NCI-H510A treated with DMSO at 0.1 percent for 48 hours (cell line): Measurements from ENCODE around the gene SELENOO.

Source experiments
- DNase-seq: peaks from one replicate; lab custom pipeline; 2025; lab: John Stamatoyannopoulos, UW

SELENOO gene

GRCh38 chr22:50171965-50172421 is 28.8 kb upstream of the SELENOO start:
- no peak for DNase-seq

GRCh38 chr22:50173311-50173982 is 27.4 kb upstream of the SELENOO start:
- no peak for DNase-seq

GRCh38 chr22:50173983-50174355 is 26.8 kb upstream of the SELENOO start:
- DNase-seq = no peak

GRCh38 chr22:50174382-50175190 is 26.2 kb upstream of the SELENOO start:
- DNase-seq = no peak

- DNase-seq = no peak
These were observed 25.7 kb upstream of the SELENOO start for GRCh38 chr22:50175191-50175461.

GRCh38 chr22:50175921-50176849 is 24.6 kb upstream of the SELENOO start:
- DNase-seq = no peak

- no peak for DNase-seq
These were observed 23.8 kb upstream of the SELENOO start for GRCh38 chr22:50176850-50177536.

GRCh38 chr22:50177537-50178470 is 23.0 kb upstream of the SELENOO start:
- no peak for DNase-seq

GRCh38 chr22:50178471-50178864 is 22.3 kb upstream of the SELENOO start:
- no peak for DNase-seq

- no peak for DNase-seq
These were observed 21.6 kb upstream of the SELENOO start for GRCh38 chr22:50178871-50179869.

- DNase-seq = no peak
These were observed 20.7 kb upstream of the SELENOO start for GRCh38 chr22:50179937-50180726.

GRCh38 chr22:50180727-50181521 is 19.9 kb upstream of the SELENOO start:
- DNase-seq = no peak

GRCh38 chr22:50182176-50183081 is 18.4 kb upstream of the SELENOO start:
- no peak for DNase-seq

GRCh38 chr22:50183141-50183971 is 17.5 kb upstream of the SELENOO start:
- no peak for DNase-seq

- DNase-seq = no peak
These were observed 16.6 kb upstream of the SELENOO start for GRCh38 chr22:50184004-50184901.
